Tibial nerve (tissue), 4 donors: ENCODE results near the gene SLC17A8. TPM values are rescaled to one million over a fixed set of nuclear protein-coding genes. Genes with fewer than 3 reads are reported as not detected.
A peak's percentile ranks its signal among the peaks of the same experiment; 100 is the strongest.

Experiments used
- DNase-seq, 2 donors: peaks; one replicate each; pipeline ENCODE4 v3.0.0-alpha.2; 2019; ENCODE audit warnings: low spot score in 2 of 2
- H3K27ac ChIP-seq, 4 donors: fragments of 200-600 bp; sonication (generic) in 3 of 4; one replicate each; pipeline ENCODE4 v1.5.1; 2017 to 2019; ENCODE audit warnings: mild to moderate bottlenecking in 1 of 4
- H3K27me3 ChIP-seq, 2 donors: fragments of 200-600 bp; sonication (generic) in 1 of 2; one replicate each; pipeline versions ENCODE4 v1.5.1 to v1.6.0; 2017 to 2019
- H3K36me3 ChIP-seq, 3 donors: fragments of 200-600 bp; sonication (generic); one replicate each; pipeline ENCODE4 v1.5.1; 2018 to 2019
- H3K4me1 ChIP-seq, 4 donors: fragments of 200-600 bp; sonication (generic) in 3 of 4; one replicate each; pipeline ENCODE4 v1.5.1; 2017 to 2019
- H3K4me3 ChIP-seq, 4 donors: fragments of 200-600 bp; sonication (generic) in 3 of 4; one replicate each; pipeline ENCODE4 v1.5.1; 2017 to 2019; ENCODE audit warnings: mild to moderate bottlenecking in 1 of 4, moderate library complexity in 1 of 4
- H3K9me3 ChIP-seq, 4 donors: fragments of 200-600 bp; sonication (generic) in 3 of 4; one replicate each; pipeline ENCODE4 v1.5.1; 2017 to 2019
- EP300 ChIP-seq, 2 donors: sonication (generic); formaldehyde crosslinking; IDR thresholded peaks; one replicate each; pipeline ENCODE4 v1.6.1; 2017; ENCODE audit warnings: antibody characterized with exemption in 2 of 2, mild to moderate bottlenecking in 1 of 2
- POLR2A ChIP-seq, 2 donors: fragments of 450-650 bp; IDR thresholded peaks; one replicate each; pipeline ENCODE4 v1.6.1; 2017; ENCODE audit warnings: antibody characterized with exemption in 2 of 2, mild to moderate bottlenecking in 2 of 2, moderate library complexity in 2 of 2
- WGBS, 2 donors: methylation state at CpG; one replicate each; pipeline ENCODE4 v1.1.5; 2018; 5-methylcytosine and 5-hydroxymethylcytosine counted together
- total RNA-seq, 4 donors: library from RNA; depleted of rRNA; stranded (reverse); fragments of >200 nt; gene quantifications; one replicate each; pipeline ENCODE4 v1.1.0, GENCODE V29; 2016
- TF ChIP-seq, protein P1 (sequence below), 5 experiments: fragments of 200-600 bp in 3 of 5; fragments of 450-650 bp in 2 of 5; sonication (generic) in 3 of 5; IDR thresholded peaks; one replicate each; pipeline ENCODE4 v1.5.1; 2016 to 2019; ENCODE audit warnings: antibody characterized with exemption in 5 of 5, mild to moderate bottlenecking in 3 of 5, moderate library complexity in 2 of 5

The SLC17A8 gene
- total RNA-seq, 4 donors from 2014 or later, result not detected

DNA sequence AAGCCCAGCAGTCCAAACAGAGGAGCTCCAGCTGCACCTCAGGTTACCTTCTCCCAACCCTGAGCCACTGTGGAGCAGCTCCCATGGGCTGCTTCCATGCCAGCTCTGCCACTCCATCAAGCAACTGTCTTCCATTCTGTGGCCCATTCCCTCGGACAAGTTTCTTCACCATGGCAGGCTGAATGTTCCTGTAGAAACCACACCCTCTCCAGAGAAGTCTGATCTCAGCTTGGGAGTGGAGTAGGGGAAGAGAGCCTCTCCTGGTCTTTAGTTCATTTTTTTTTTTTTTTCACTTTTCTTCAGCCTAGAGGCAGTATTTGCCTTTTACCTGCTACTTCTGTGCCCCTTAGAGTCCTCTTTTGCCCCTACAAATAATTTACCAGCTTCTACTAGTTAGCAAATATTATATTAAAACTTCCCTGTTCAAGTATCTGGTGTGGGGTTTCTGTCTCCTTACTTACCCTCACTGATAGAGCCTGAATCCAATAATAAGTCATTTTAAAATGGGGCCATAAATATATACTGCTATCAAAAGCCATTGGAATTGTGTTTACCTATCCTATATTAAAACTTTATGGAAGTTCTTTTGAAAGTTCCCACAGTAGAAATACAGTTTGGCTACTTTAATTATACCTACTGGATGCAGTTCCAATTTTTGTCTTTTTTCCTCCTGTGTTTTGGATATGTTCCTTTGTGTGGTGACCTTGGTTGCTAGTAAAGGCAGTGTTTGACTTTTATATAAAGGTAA lies 11.7 kb upstream of the SLC17A8 start:
- Histone ChIP-seq H3K9me3 (no peaks in the 10 kb centered on the region), H3K27me3 (no peaks in the 10 kb centered on the region), H3K4me3 (no peak overlapping the region), H3K4me1 (no peaks in the 10 kb centered on the region), H3K36me3 (peaks cover 0 to 10% (median 0%) of the 10 kb centered on the region in 3 donors), H3K27ac (no peak overlapping the region)
- no peak for DNase-seq
- WGBS, 2 donors, result 40 to 61% methylated on average over 1 of the region's 1 CpG
- no peak for TF ChIP-seq EP300 (IDR thresholded peaks at IDR 0.05)
- TF ChIP-seq POLR2A (IDR thresholded peaks at IDR 0.05), result no peak
- TF ChIP-seq, protein P1, sequence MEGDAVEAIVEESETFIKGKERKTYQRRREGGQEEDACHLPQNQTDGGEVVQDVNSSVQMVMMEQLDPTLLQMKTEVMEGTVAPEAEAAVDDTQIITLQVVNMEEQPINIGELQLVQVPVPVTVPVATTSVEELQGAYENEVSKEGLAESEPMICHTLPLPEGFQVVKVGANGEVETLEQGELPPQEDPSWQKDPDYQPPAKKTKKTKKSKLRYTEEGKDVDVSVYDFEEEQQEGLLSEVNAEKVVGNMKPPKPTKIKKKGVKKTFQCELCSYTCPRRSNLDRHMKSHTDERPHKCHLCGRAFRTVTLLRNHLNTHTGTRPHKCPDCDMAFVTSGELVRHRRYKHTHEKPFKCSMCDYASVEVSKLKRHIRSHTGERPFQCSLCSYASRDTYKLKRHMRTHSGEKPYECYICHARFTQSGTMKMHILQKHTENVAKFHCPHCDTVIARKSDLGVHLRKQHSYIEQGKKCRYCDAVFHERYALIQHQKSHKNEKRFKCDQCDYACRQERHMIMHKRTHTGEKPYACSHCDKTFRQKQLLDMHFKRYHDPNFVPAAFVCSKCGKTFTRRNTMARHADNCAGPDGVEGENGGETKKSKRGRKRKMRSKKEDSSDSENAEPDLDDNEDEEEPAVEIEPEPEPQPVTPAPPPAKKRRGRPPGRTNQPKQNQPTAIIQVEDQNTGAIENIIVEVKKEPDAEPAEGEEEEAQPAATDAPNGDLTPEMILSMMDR (IDR thresholded peaks at IDR 0.05), result no peak

DNA sequence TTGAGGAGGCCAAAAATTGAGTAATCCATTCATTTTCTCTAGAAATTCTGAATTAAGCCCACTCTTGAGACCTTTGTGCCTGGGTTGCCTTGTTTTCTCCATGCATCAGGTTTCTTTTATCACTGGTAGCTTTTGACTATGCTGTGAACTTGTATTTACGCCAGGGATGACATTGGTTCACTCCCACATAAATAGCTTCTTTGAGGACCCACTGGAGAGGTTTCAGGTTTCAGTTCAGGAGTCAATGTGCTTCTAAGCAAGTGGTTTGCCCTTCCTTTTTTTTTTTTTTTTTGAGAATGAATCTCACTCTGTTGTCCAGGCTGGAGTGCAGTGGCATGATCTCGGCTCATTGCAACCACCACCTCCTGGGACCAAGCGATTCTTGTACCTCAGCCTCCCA lies 10.2 kb upstream of the SLC17A8 start:
- 73 to 81% methylated on average over 3 of the region's 3 CpGs for WGBS, 2 donors
- TF ChIP-seq POLR2A (IDR thresholded peaks at IDR 0.05) (no peak), EP300 (IDR thresholded peaks at IDR 0.05) (no peak)
- TF ChIP-seq, protein P1 (IDR thresholded peaks at IDR 0.05), result no peak
- no peaks in the 10 kb centered on the region for H3K27me3 ChIP-seq
- no peak overlapping the region for H3K4me3 ChIP-seq
- no peak for DNase-seq
- H3K4me1 ChIP-seq, result no peaks in the 10 kb centered on the region
- H3K9me3 ChIP-seq, result no peaks in the 10 kb centered on the region
- peaks cover 0 to 10% (median 0%) of the 10 kb centered on the region in 3 donors for H3K36me3 ChIP-seq
- H3K27ac ChIP-seq, result no peak overlapping the region

DNA sequence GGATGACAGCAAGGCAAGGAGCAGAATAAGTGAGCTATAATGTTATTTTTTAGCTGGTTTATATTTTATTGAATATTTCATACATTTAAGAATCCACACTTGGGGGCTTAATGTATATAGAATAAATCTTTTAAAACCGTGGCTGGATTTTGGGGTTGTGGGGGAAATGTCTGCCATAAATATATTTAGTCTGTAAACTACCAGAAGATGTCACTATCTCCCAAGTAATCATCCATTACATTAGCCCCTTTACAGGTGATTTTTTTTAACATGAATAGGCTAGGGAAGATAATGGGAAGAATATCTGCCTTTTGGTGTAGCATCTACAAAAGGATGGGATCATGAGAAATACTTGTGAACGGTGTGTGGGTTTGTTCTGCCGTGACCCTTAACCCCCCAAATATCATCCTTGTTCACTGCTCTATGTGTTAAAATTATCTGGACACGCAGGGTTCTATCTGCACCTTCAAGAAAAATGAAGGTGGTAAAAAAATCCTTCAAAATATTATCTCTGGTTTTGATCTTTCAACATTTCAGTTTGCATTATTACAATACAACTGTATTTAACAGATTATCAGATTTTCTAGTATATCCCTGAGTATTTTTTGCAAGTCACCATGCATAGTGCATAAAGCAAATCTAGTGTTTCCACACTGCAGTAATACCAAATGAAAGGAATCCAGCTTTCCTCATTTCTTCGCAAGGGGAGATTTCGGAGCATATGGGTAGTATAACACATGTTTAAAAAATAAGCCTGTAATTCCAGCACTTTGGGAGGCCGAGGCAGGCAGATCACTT lies 8.0 kb upstream of the SLC17A8 start:
- Histone ChIP-seq H3K36me3 (no peaks in the 10 kb centered on the region), H3K4me3 (no peak overlapping the region), H3K9me3 (no peaks in the 10 kb centered on the region), H3K27ac (no peak overlapping the region), H3K4me1 (no peaks in the 10 kb centered on the region), H3K27me3 (no peaks in the 10 kb centered on the region)
- 70 to 71% methylated on average over 7 of the region's 7 CpGs for WGBS, 2 donors
- no peak for DNase-seq
- TF ChIP-seq, protein P1 (IDR thresholded peaks at IDR 0.05), result peak in 3 of 5 experiments; percentile 35 to 61 (median 48)
- no peak for TF ChIP-seq EP300 (IDR thresholded peaks at IDR 0.05)

DNA sequence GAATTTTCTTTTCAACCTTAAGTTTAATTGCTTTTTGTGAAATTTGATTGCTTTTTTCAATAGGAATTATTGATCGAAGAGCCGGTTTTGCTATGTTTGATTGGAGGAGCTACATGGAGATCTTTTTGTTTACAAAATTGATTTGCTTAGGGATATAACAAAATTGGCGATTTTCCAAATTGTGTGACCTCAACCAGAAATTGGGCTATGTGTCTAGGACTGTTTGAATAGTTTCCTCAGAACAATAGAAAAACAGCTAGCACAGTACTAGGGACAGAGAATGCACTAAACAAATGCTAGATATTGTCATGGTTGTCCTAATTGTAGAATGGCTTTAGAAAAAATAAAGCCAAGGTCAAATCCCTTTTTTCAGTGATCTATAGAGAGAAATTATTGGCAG lies 2.4 kb downstream of the SLC17A8 start:
- TF ChIP-seq, protein P1 (IDR thresholded peaks at IDR 0.05), result no peak
- Histone ChIP-seq H3K27me3 (no peaks in the 10 kb centered on the region), H3K9me3 (no peaks in the 10 kb centered on the region), H3K4me3 (no peak overlapping the region), H3K27ac (no peak overlapping the region), H3K4me1 (peaks cover 0 to 5% (median 0%) of the 10 kb centered on the region in 4 donors), H3K36me3 (no peaks in the 10 kb centered on the region)
- 65 to 73% methylated on average over 3 of the region's 3 CpGs for WGBS, 2 donors
- no peak for DNase-seq

DNA sequence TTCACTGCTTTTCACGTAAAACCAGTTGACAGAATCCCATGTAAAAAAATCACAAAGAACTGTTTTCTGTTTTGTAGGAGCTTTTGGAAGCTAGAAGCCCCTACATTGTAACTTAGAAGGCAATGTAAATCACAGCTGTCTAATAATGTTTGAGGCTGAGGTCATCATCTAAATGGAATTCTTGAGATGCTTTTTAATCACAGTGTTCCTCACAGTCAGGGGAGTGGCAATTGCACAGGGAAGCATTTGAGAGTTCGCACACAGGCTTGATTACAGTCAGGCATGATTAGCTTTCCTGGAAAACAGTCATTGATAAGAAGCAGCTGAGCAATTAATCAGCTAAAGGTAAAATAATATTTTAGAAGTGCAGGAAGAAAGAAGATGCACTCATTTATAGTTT lies 2.9 kb downstream of the SLC17A8 start:
- WGBS, 2 donors, result 38 to 46% methylated on average over 2 of the region's 2 CpGs
- H3K4me1 ChIP-seq, result peaks cover 0 to 5% (median 0%) of the 10 kb centered on the region in 4 donors
- no peak overlapping the region for H3K4me3 ChIP-seq
- H3K27ac ChIP-seq, result no peak overlapping the region
- H3K27me3 ChIP-seq, result no peaks in the 10 kb centered on the region
- TF ChIP-seq EP300 (IDR thresholded peaks at IDR 0.05), result no peak
- TF ChIP-seq POLR2A (IDR thresholded peaks at IDR 0.05), result no peak
- TF ChIP-seq, protein P1 (IDR thresholded peaks at IDR 0.05), result no peak
- H3K36me3 ChIP-seq, result no peaks in the 10 kb centered on the region
- no peak for DNase-seq
- no peaks in the 10 kb centered on the region for H3K9me3 ChIP-seq
